ENCODE data around the gene PWWP2B. TPM values are rescaled to one million over a fixed set of nuclear protein-coding genes. Genes with fewer than 3 reads are reported as not detected.

Gene PWWP2B
- total RNA-seq, 1 experiment from 2014 or later = 12.2 TPM

DNA sequence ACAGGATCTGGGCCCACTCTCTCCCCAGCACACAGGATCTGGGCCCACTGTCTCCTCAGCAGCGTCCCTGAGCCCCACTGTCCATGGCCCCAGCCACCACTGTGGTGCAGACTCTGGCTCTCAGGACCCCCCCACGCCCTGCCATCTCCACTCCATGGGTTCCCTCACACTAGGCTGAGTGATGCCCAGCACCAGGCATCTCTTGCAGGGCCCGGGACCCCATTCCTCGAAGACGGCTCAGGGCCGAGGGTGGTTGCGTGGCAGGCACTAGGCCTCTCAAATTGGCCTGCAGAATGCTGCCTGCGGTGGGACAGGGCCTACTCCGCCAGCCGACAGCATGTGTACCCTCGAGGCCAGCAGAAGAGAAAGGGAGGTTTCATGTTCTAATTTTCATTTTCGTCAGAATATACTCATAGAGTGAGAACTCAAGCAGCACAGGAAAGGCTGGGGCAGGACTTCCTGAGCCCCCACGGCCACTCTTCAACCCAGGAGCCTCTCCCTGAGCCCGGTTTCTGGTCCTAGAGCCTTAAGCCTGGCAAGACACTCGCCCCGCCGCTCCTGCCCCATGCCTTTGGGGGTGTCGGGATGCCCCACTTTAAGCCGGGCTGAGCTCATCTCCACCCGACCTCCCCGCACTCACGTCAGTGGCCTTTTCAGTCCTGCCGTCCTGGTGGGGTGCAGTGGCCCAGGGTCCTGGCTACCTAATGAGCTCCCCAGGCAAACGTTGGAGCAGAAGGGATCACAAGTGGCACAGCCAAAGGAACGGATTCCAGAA is 44.0 kb downstream of the PWWP2B start:
- Mint-ChIP-seq H3K4me3 (no peak overlapping the region), H3K9me3 (peaks cover 9% of the 10 kb centered on the region; the same call in 1 of the 2 replicates), H3K27me3 (ENCODE audit: low read depth) (no peaks in the 10 kb centered on the region), H3K27ac (no peak overlapping the region), H3K36me3 (no peaks in the 10 kb centered on the region), H3K4me1 (peaks cover 12% of the 10 kb centered on the region)
- ATAC-seq (no peak), DNase-seq (ENCODE audit: low spot score) (no peak)
- ChIA-PET POLR2A (no interaction called here), CTCF (interaction anchor here (1.0 kb wide), 1 partner anchor 147 kb away, joined by 3 read pairs; no protein-coding TSS in a partner anchor)
- TF ChIP-seq FOXJ3 (CRISPR knock-in tag; IDR thresholded peaks at IDR 0.05; ENCODE audit: borderline replicate concordance) (no peak), ZNF138 (CRISPR knock-in tag; conservative IDR thresholded peaks at IDR 0.05) (no peak), IRF2 (CRISPR knock-in tag; IDR thresholded peaks at IDR 0.05; ENCODE audit: borderline replicate concordance, low read depth) (no peak), SOX15 (CRISPR knock-in tag; IDR thresholded peaks at IDR 0.05) (no peak), GRHL2 (CRISPR knock-in tag; IDR thresholded peaks at IDR 0.05; ENCODE audit: insufficient replicate concordance, severe bottlenecking) (no peak), ETV6 (CRISPR knock-in tag; IDR thresholded peaks at IDR 0.05) (no peak), ZBTB21 (CRISPR knock-in tag; IDR thresholded peaks at IDR 0.05; ENCODE audit: borderline replicate concordance) (no peak), ATF1 (CRISPR knock-in tag; IDR thresholded peaks at IDR 0.05) (no peak), TEAD4 (CRISPR knock-in tag; IDR thresholded peaks at IDR 0.05) (no peak), SP1 (CRISPR knock-in tag; conservative IDR thresholded peaks at IDR 0.05) (no peak), NR1H2 (CRISPR knock-in tag; IDR thresholded peaks at IDR 0.05) (no peak), TP53 (CRISPR knock-in tag; IDR thresholded peaks at IDR 0.05) (no peak), JAZF1 (CRISPR knock-in tag; IDR thresholded peaks at IDR 0.05) (no peak)
- TF ChIP-seq, protein P1, sequence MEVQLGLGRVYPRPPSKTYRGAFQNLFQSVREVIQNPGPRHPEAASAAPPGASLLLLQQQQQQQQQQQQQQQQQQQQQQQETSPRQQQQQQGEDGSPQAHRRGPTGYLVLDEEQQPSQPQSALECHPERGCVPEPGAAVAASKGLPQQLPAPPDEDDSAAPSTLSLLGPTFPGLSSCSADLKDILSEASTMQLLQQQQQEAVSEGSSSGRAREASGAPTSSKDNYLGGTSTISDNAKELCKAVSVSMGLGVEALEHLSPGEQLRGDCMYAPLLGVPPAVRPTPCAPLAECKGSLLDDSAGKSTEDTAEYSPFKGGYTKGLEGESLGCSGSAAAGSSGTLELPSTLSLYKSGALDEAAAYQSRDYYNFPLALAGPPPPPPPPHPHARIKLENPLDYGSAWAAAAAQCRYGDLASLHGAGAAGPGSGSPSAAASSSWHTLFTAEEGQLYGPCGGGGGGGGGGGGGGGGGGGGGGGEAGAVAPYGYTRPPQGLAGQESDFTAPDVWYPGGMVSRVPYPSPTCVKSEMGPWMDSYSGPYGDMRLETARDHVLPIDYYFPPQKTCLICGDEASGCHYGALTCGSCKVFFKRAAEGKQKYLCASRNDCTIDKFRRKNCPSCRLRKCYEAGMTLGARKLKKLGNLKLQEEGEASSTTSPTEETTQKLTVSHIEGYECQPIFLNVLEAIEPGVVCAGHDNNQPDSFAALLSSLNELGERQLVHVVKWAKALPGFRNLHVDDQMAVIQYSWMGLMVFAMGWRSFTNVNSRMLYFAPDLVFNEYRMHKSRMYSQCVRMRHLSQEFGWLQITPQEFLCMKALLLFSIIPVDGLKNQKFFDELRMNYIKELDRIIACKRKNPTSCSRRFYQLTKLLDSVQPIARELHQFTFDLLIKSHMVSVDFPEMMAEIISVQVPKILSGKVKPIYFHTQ (CRISPR knock-in tag; IDR thresholded peaks at IDR 0.05) = no peak
- TF ChIP-seq, protein P2, sequence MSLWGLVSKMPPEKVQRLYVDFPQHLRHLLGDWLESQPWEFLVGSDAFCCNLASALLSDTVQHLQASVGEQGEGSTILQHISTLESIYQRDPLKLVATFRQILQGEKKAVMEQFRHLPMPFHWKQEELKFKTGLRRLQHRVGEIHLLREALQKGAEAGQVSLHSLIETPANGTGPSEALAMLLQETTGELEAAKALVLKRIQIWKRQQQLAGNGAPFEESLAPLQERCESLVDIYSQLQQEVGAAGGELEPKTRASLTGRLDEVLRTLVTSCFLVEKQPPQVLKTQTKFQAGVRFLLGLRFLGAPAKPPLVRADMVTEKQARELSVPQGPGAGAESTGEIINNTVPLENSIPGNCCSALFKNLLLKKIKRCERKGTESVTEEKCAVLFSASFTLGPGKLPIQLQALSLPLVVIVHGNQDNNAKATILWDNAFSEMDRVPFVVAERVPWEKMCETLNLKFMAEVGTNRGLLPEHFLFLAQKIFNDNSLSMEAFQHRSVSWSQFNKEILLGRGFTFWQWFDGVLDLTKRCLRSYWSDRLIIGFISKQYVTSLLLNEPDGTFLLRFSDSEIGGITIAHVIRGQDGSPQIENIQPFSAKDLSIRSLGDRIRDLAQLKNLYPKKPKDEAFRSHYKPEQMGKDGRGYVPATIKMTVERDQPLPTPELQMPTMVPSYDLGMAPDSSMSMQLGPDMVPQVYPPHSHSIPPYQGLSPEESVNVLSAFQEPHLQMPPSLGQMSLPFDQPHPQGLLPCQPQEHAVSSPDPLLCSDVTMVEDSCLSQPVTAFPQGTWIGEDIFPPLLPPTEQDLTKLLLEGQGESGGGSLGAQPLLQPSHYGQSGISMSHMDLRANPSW (CRISPR knock-in tag; conservative IDR thresholded peaks at IDR 0.05; ENCODE audit: low read depth) = no peak
- TF ChIP-seq, protein P3, sequence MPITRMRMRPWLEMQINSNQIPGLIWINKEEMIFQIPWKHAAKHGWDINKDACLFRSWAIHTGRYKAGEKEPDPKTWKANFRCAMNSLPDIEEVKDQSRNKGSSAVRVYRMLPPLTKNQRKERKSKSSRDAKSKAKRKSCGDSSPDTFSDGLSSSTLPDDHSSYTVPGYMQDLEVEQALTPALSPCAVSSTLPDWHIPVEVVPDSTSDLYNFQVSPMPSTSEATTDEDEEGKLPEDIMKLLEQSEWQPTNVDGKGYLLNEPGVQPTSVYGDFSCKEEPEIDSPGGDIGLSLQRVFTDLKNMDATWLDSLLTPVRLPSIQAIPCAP (CRISPR knock-in tag; IDR thresholded peaks at IDR 0.05) = no peak
- TF ChIP-seq, protein P4, sequence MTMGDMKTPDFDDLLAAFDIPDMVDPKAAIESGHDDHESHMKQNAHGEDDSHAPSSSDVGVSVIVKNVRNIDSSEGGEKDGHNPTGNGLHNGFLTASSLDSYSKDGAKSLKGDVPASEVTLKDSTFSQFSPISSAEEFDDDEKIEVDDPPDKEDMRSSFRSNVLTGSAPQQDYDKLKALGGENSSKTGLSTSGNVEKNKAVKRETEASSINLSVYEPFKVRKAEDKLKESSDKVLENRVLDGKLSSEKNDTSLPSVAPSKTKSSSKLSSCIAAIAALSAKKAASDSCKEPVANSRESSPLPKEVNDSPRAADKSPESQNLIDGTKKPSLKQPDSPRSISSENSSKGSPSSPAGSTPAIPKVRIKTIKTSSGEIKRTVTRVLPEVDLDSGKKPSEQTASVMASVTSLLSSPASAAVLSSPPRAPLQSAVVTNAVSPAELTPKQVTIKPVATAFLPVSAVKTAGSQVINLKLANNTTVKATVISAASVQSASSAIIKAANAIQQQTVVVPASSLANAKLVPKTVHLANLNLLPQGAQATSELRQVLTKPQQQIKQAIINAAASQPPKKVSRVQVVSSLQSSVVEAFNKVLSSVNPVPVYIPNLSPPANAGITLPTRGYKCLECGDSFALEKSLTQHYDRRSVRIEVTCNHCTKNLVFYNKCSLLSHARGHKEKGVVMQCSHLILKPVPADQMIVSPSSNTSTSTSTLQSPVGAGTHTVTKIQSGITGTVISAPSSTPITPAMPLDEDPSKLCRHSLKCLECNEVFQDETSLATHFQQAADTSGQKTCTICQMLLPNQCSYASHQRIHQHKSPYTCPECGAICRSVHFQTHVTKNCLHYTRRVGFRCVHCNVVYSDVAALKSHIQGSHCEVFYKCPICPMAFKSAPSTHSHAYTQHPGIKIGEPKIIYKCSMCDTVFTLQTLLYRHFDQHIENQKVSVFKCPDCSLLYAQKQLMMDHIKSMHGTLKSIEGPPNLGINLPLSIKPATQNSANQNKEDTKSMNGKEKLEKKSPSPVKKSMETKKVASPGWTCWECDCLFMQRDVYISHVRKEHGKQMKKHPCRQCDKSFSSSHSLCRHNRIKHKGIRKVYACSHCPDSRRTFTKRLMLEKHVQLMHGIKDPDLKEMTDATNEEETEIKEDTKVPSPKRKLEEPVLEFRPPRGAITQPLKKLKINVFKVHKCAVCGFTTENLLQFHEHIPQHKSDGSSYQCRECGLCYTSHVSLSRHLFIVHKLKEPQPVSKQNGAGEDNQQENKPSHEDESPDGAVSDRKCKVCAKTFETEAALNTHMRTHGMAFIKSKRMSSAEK (CRISPR knock-in tag; IDR thresholded peaks at IDR 0.05; ENCODE audit: borderline replicate concordance) = no peak
- TF ChIP-seq, protein P5, sequence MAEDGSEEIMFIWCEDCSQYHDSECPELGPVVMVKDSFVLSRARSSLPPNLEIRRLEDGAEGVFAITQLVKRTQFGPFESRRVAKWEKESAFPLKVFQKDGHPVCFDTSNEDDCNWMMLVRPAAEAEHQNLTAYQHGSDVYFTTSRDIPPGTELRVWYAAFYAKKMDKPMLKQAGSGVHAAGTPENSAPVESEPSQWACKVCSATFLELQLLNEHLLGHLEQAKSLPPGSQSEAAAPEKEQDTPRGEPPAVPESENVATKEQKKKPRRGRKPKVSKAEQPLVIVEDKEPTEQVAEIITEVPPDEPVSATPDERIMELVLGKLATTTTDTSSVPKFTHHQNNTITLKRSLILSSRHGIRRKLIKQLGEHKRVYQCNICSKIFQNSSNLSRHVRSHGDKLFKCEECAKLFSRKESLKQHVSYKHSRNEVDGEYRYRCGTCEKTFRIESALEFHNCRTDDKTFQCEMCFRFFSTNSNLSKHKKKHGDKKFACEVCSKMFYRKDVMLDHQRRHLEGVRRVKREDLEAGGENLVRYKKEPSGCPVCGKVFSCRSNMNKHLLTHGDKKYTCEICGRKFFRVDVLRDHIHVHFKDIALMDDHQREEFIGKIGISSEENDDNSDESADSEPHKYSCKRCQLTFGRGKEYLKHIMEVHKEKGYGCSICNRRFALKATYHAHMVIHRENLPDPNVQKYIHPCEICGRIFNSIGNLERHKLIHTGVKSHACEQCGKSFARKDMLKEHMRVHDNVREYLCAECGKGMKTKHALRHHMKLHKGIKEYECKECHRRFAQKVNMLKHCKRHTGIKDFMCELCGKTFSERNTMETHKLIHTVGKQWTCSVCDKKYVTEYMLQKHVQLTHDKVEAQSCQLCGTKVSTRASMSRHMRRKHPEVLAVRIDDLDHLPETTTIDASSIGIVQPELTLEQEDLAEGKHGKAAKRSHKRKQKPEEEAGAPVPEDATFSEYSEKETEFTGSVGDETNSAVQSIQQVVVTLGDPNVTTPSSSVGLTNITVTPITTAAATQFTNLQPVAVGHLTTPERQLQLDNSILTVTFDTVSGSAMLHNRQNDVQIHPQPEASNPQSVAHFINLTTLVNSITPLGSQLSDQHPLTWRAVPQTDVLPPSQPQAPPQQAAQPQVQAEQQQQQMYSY (CRISPR knock-in tag; IDR thresholded peaks at IDR 0.05) = no peak
- TF ChIP-seq, protein P6, sequence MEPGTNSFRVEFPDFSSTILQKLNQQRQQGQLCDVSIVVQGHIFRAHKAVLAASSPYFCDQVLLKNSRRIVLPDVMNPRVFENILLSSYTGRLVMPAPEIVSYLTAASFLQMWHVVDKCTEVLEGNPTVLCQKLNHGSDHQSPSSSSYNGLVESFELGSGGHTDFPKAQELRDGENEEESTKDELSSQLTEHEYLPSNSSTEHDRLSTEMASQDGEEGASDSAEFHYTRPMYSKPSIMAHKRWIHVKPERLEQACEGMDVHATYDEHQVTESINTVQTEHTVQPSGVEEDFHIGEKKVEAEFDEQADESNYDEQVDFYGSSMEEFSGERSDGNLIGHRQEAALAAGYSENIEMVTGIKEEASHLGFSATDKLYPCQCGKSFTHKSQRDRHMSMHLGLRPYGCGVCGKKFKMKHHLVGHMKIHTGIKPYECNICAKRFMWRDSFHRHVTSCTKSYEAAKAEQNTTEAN (CRISPR knock-in tag; IDR thresholded peaks at IDR 0.05) = no peak
- TF ChIP-seq, protein P7, sequence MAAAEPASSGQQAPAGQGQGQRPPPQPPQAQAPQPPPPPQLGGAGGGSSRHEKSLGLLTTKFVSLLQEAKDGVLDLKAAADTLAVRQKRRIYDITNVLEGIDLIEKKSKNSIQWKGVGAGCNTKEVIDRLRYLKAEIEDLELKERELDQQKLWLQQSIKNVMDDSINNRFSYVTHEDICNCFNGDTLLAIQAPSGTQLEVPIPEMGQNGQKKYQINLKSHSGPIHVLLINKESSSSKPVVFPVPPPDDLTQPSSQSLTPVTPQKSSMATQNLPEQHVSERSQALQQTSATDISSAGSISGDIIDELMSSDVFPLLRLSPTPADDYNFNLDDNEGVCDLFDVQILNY (CRISPR knock-in tag; IDR thresholded peaks at IDR 0.05) = no peak

All from WTC11 (cell line).